Naive thymus-derived CD8-positive, alpha-beta T cell (primary cell): ENCODE data around the gene ARID1B. TPM values are rescaled to one million over a fixed set of nuclear protein-coding genes. Genes with fewer than 3 reads are reported as not detected.
A peak's percentile ranks its signal among the peaks of the same experiment; 100 is the strongest.

Experiments
- ATAC-seq, 2 donors: fragments of 150-1000 bp; cut with Tn5 transposase in 1 of 2; sonication (Bioruptor Pico), chemical (Tn5 transposase) in 1 of 2; 1 replicate in 1 of 2; 2 replicates in 1 of 2; pipeline ENCODE4 v1.10.0; 2021; ENCODE audit warnings: mild to moderate bottlenecking in 2 of 2, moderate library complexity in 2 of 2
- POLR2A ChIA-PET: fragments of 350-600 bp; sonication (Branson Sonifier 250); formaldehyde crosslinking; loops from one replicate; lab custom pipeline; 2021; ENCODE audit warnings: antibody characterized with exemption; lab: Charles Lee
- DNase-seq, 10 donors: peaks; one replicate each; pipeline versions ENCODE4 v3.0.0 to v3.0.0-alpha.2; 2020 to 2022
- H3K27ac Mint-ChIP-seq, 10 donors: one replicate each; pipeline ENCODE4 v1.8.0; 2020 to 2022; ENCODE audit warnings: mild to moderate bottlenecking in 10 of 10, mixed read lengths in 10 of 10, moderate library complexity in 4 of 10, inconsistent platforms in 1 of 10
- H3K27me3 Mint-ChIP-seq, 5 donors: one replicate each; pipeline ENCODE4 v1.8.0; 2021 to 2022; ENCODE audit warnings: mixed read lengths in 5 of 5
- H3K36me3 Mint-ChIP-seq, 3 donors: one replicate each; pipeline ENCODE4 v1.8.0; 2020 to 2022; ENCODE audit warnings: mixed read lengths in 3 of 3, mild to moderate bottlenecking in 2 of 3, inconsistent platforms in 1 of 3
- H3K4me1 Mint-ChIP-seq, 4 donors: one replicate each; pipeline ENCODE4 v1.8.0; 2021 to 2022; ENCODE audit warnings: mixed read lengths in 4 of 4
- H3K4me3 Mint-ChIP-seq, 10 donors: one replicate each; pipeline ENCODE4 v1.8.0; 2020 to 2022; ENCODE audit warnings: mild to moderate bottlenecking in 10 of 10, mixed read lengths in 10 of 10, moderate library complexity in 6 of 10, inconsistent platforms in 1 of 10
- H3K9me3 Mint-ChIP-seq, 9 donors: one replicate each; pipeline ENCODE4 v1.8.0; 2020 to 2022; ENCODE audit warnings: mixed read lengths in 9 of 9, mild to moderate bottlenecking in 3 of 9, inconsistent platforms in 1 of 9, moderate library complexity in 1 of 9
- polyA plus RNA-seq, 3 donors: library from polyadenylated mRNA; unstranded; fragments of 300-500 nt; fragmentation: Illumina TruSeq; gene quantifications; one replicate each; pipeline ENCODE4 v1.2.3, GENCODE V29; 2021
- total RNA-seq, 8 experiments: library from RNA in 2 of 8; stranded (reverse) in 2 of 8; gene quantifications; one replicate each; pipeline ENCODE4 v1.2.3 and lab custom pipeline; 2021 to 2026

Gene ARID1B
- total and polyA plus RNA-seq, 5 experiments from 2014 or later = 9.0 to 122 (median 18.6) TPM

GRCh38 chr6:157116426-157116825 lies 339.2 kb downstream of the ARID1B start:
- no peaks in the 10 kb centered on the region for H3K27me3 Mint-ChIP-seq
- no peak overlapping the region for H3K4me3 Mint-ChIP-seq
- H3K9me3 Mint-ChIP-seq = no peaks in the 10 kb centered on the region
- peak overlapping the region in 1 of 10 donors; percentile 48 for H3K27ac Mint-ChIP-seq
- ATAC-seq (no peak), DNase-seq (no peak)
- H3K36me3 Mint-ChIP-seq = peaks cover 4 to 55% (median 22%) of the 10 kb centered on the region in 3 donors
- POLR2A ChIA-PET = no interaction called here
- peaks cover 7 to 18% (median 11%) of the 10 kb centered on the region in 4 donors for H3K4me1 Mint-ChIP-seq

GRCh38 chr6:157117431-157118095 lies 340.4 kb downstream of the ARID1B start:
- POLR2A ChIA-PET = no interaction called here
- no peak for ATAC-seq
- Mint-ChIP-seq H3K27ac (peak overlapping the region in 1 of 10 donors; percentile 43), H3K9me3 (no peaks in the 10 kb centered on the region), H3K27me3 (no peaks in the 10 kb centered on the region), H3K4me1 (peaks cover 7 to 17% (median 8%) of the 10 kb centered on the region in 4 donors), H3K36me3 (peaks cover 4 to 52% (median 16%) of the 10 kb centered on the region in 3 donors), H3K4me3 (no peak overlapping the region)
- no peak for DNase-seq

GRCh38 chr6:157119502-157120027 lies 342.4 kb downstream of the ARID1B start:
- peak overlapping the region in 5 of 10 donors; percentile 19 to 77 (median 58) for H3K27ac Mint-ChIP-seq
- H3K4me1 Mint-ChIP-seq = peaks cover 8 to 23% (median 9%) of the 10 kb centered on the region in 4 donors
- no peak overlapping the region for H3K4me3 Mint-ChIP-seq
- H3K36me3 Mint-ChIP-seq = peaks cover 0 to 37% (median 9%) of the 10 kb centered on the region in 3 donors
- ATAC-seq (no peak), DNase-seq (no peak)
- POLR2A ChIA-PET = no interaction called here
- H3K9me3 Mint-ChIP-seq = no peaks in the 10 kb centered on the region
- no peaks in the 10 kb centered on the region for H3K27me3 Mint-ChIP-seq

- DNase-seq (no peak), ATAC-seq (no peak)
- Mint-ChIP-seq H3K4me1 (peaks cover 9 to 25% (median 11%) of the 10 kb centered on the region in 4 donors), H3K27ac (peak overlapping the region in 5 of 10 donors; percentile 6 to 71 (median 28)), H3K9me3 (no peaks in the 10 kb centered on the region), H3K27me3 (no peaks in the 10 kb centered on the region), H3K4me3 (no peak overlapping the region), H3K36me3 (peaks cover 0 to 29% (median 3%) of the 10 kb centered on the region in 3 donors)
- POLR2A ChIA-PET = no interaction called here
Measured at GRCh38 chr6:157120534-157121232, 343.5 kb downstream of the ARID1B start.

GRCh38 chr6:157121897-157122296 lies 344.7 kb downstream of the ARID1B start:
- POLR2A ChIA-PET = no interaction called here
- no peaks in the 10 kb centered on the region for H3K9me3 Mint-ChIP-seq
- no peak overlapping the region for H3K4me3 Mint-ChIP-seq
- H3K27ac Mint-ChIP-seq = peak overlapping the region in 1 of 10 donors; percentile 64
- ATAC-seq (no peak), DNase-seq (no peak)
- H3K36me3 Mint-ChIP-seq = peaks cover 0 to 27% (median 3%) of the 10 kb centered on the region in 3 donors
- no peaks in the 10 kb centered on the region for H3K27me3 Mint-ChIP-seq
- peaks cover 9 to 25% (median 11%) of the 10 kb centered on the region in 4 donors for H3K4me1 Mint-ChIP-seq

- H3K4me3 Mint-ChIP-seq = no peak overlapping the region
- peaks cover 9 to 30% (median 12%) of the 10 kb centered on the region in 4 donors for H3K4me1 Mint-ChIP-seq
- H3K9me3 Mint-ChIP-seq = no peaks in the 10 kb centered on the region
- peaks cover 0 to 27% (median 3%) of the 10 kb centered on the region in 3 donors for H3K36me3 Mint-ChIP-seq
- ATAC-seq (no peak), DNase-seq (no peak)
- POLR2A ChIA-PET = no interaction called here
- no peak overlapping the region for H3K27ac Mint-ChIP-seq
- H3K27me3 Mint-ChIP-seq = no peaks in the 10 kb centered on the region
Measured at GRCh38 chr6:157123234-157123633, 346.1 kb downstream of the ARID1B start.

- no peak overlapping the region for H3K4me3 Mint-ChIP-seq
- H3K27ac Mint-ChIP-seq = peak overlapping the region in 2 of 10 donors; percentile 69 to 83
- POLR2A ChIA-PET = no interaction called here
- H3K4me1 Mint-ChIP-seq = peaks cover 5 to 35% (median 15%) of the 10 kb centered on the region in 4 donors
- peaks cover 0 to 21% (median 1%) of the 10 kb centered on the region in 3 donors for H3K36me3 Mint-ChIP-seq
- DNase-seq (no peak), ATAC-seq (no peak)
- no peaks in the 10 kb centered on the region for H3K9me3 Mint-ChIP-seq
- H3K27me3 Mint-ChIP-seq = no peaks in the 10 kb centered on the region
Measured at GRCh38 chr6:157124485-157125254, 347.5 kb downstream of the ARID1B start.

- ATAC-seq (no peak), DNase-seq (no peak)
- Mint-ChIP-seq H3K4me3 (no peak overlapping the region), H3K36me3 (peaks cover 0 to 18% (median 0%) of the 10 kb centered on the region in 3 donors), H3K27ac (peak overlapping the region in 1 of 10 donors; percentile 51), H3K9me3 (no peaks in the 10 kb centered on the region), H3K27me3 (no peaks in the 10 kb centered on the region), H3K4me1 (peaks cover 5 to 34% (median 17%) of the 10 kb centered on the region in 4 donors)
- POLR2A ChIA-PET = no interaction called here
Measured at GRCh38 chr6:157125531-157125930, 348.4 kb downstream of the ARID1B start.

- POLR2A ChIA-PET = no interaction called here
- no peak for ATAC-seq
- no peak for DNase-seq
- Mint-ChIP-seq H3K36me3 (peaks cover 0 to 22% (median 0%) of the 10 kb centered on the region in 3 donors), H3K27ac (peak overlapping the region in 1 of 10 donors; percentile 22), H3K4me1 (peaks cover 5 to 34% (median 14%) of the 10 kb centered on the region in 4 donors), H3K4me3 (no peak overlapping the region), H3K9me3 (no peaks in the 10 kb centered on the region), H3K27me3 (no peaks in the 10 kb centered on the region)
Measured at GRCh38 chr6:157126183-157127098, 349.3 kb downstream of the ARID1B start.

GRCh38 chr6:157128235-157128775 lies 351.1 kb downstream of the ARID1B start:
- Mint-ChIP-seq H3K27me3 (no peaks in the 10 kb centered on the region), H3K27ac (peak overlapping the region in 1 of 10 donors; percentile 43), H3K4me1 (peaks cover 9 to 32% (median 16%) of the 10 kb centered on the region in 4 donors), H3K4me3 (no peak overlapping the region), H3K9me3 (no peaks in the 10 kb centered on the region), H3K36me3 (peaks cover 0 to 33% (median 3%) of the 10 kb centered on the region in 3 donors)
- POLR2A ChIA-PET = no interaction called here
- no peak for DNase-seq
- no peak for ATAC-seq

- Mint-ChIP-seq H3K4me3 (no peak overlapping the region), H3K9me3 (no peaks in the 10 kb centered on the region), H3K27ac (peak overlapping the region in 3 of 10 donors; percentile 22 to 71 (median 38)), H3K27me3 (no peaks in the 10 kb centered on the region), H3K36me3 (peaks cover 5 to 63% (median 12%) of the 10 kb centered on the region in 3 donors), H3K4me1 (peaks cover 3 to 17% (median 13%) of the 10 kb centered on the region in 4 donors)
- ATAC-seq (no peak), DNase-seq (no peak)
- POLR2A ChIA-PET = no interaction called here
Measured at GRCh38 chr6:157131250-157131649, 354.1 kb downstream of the ARID1B start.
